ENCODE data around the gene CPSF4L.
A peak's percentile ranks its signal among the peaks of the same experiment; 100 is the strongest.

The CPSF4L gene

DNA sequence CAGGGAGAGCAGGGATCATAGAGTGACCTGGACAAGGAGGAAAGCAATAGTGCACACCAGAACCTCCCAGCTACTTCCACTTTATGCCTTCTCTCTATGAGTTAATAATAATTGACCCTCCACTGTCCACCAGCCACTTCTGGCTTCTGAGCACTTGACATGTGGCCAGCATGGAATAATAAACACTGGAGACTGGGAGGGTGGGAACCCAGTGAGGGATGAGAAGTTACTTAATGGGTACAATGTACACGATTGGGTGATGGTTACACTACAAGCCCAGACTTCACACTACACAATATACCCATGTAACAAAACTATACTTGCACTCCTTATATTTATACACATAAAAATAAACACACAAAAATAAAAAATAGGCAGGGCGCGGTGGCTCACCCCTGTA, 38.7 kb upstream of the CPSF4L start:
- H3K36me3 Mint-ChIP-seq (ENCODE audit: insufficient read depth) = peaks cover 1% of the 10 kb centered on the region
- H3K27me3 Mint-ChIP-seq = peaks cover 18% of the 10 kb centered on the region
- H3K4me1 Mint-ChIP-seq = no peaks in the 10 kb centered on the region
- no peak overlapping the region for H3K27ac Mint-ChIP-seq (ENCODE audit: low read depth)
- no peak overlapping the region for H3K4me3 Mint-ChIP-seq
- DNase-seq (ENCODE audit: low spot score in 2 of 2) (no peak), ATAC-seq (replicated peaks; ENCODE audit: extremely low read depth, poor library complexity, severe bottlenecking) (no peak)
- no peaks in the 10 kb centered on the region for H3K9me3 Mint-ChIP-seq

- no peak overlapping the region for H3K27ac Mint-ChIP-seq (ENCODE audit: low read depth)
- H3K9me3 Mint-ChIP-seq = no peaks in the 10 kb centered on the region
- H3K27me3 Mint-ChIP-seq = peaks cover 3% of the 10 kb centered on the region
- ATAC-seq (replicated peaks; ENCODE audit: extremely low read depth, poor library complexity, severe bottlenecking) (no peak), DNase-seq (ENCODE audit: low spot score in 2 of 2) (no peak)
- no peak overlapping the region for H3K4me3 Mint-ChIP-seq
- peaks cover 1% of the 10 kb centered on the region for H3K36me3 Mint-ChIP-seq (ENCODE audit: insufficient read depth)
- no peaks in the 10 kb centered on the region for H3K4me1 Mint-ChIP-seq
Observed at GRCh38 chr17:73297934-73298861, 36.5 kb upstream of the CPSF4L start.

DNA sequence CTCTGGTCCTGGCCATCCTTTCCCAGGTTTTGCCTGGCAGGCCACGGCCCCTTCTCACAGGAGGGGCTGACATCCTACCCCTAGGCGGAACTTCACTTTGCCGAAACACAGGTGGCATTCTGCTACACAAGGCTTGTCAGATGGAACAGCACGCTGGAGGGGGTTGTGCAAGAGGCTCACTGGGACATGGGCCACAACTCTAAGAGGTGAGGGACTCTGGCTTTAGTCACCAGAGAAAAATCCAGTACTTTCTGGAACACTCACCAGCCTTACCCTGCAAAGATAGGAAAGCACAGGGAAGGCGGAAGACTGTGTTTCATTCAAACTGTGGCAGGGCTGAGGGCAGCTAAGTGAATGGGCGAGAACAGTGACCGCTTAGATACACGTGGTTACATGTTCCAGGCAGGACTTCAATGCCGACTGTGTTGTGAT, 31.8 kb upstream of the CPSF4L start:
- no peak for DNase-seq (ENCODE audit: low spot score in 2 of 2)
- Mint-ChIP-seq H3K27me3 (peaks cover 26% of the 10 kb centered on the region), H3K36me3 (ENCODE audit: insufficient read depth) (peaks cover 1% of the 10 kb centered on the region), H3K27ac (ENCODE audit: low read depth) (no peak overlapping the region), H3K9me3 (no peaks in the 10 kb centered on the region), H3K4me1 (peaks cover 13% of the 10 kb centered on the region), H3K4me3 (no peak overlapping the region)
- ATAC-seq (replicated peaks; ENCODE audit: extremely low read depth, poor library complexity, severe bottlenecking) = no peak

DNA sequence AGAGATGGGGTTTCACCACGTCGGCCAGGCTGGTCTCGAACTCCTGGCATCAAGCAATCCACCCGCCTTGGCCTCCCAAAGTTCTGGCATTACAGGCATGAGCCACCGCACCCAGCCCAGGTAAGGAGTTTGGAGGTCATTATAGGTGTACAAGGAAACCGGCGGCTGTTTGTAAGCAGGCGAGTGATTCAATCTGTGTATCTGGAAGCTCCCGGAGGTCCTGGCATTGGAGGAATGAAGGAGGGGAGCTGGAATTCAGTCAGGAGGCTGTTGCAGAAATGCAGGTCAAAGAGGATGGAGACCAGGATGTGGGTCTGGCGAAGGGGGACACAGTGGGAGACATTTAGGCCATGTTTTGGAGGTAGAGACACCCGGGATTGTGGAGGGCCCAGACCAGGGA, 31.4 kb upstream of the CPSF4L start:
- Mint-ChIP-seq H3K4me3 (no peak overlapping the region), H3K9me3 (no peaks in the 10 kb centered on the region), H3K27ac (ENCODE audit: low read depth) (no peak overlapping the region), H3K36me3 (ENCODE audit: insufficient read depth) (no peaks in the 10 kb centered on the region), H3K27me3 (peaks cover 28% of the 10 kb centered on the region), H3K4me1 (peaks cover 13% of the 10 kb centered on the region)
- DNase-seq (ENCODE audit: low spot score in 2 of 2) (no peak), ATAC-seq (replicated peaks; ENCODE audit: extremely low read depth, poor library complexity, severe bottlenecking) (no peak)

DNA sequence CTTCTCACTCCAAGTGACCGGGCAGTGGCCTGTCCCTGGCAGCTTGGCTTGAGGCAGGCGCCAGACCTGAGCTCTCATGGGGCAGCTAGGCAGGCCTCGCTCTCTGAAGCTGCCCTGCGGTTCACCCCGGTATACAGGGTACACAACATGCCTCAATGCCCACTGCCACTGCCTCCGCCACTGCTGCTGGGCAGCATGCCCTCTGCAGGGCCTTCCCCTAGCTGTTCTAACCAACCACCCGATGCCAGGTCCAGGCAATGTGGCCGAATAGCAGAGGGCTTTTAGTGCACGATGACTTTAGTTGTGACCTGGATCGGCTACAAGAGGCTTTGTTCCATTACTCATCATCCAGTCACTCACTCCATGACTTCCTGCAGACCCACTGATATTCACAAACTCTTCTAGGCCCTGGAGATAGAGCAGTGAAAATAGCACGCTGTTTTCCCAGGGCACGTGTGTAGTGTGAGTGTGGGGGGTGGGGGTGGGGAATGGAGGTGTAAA, 30.4 kb upstream of the CPSF4L start:
- DNase-seq (ENCODE audit: low spot score in 2 of 2) (no peak), ATAC-seq (replicated peaks; ENCODE audit: extremely low read depth, poor library complexity, severe bottlenecking) (no peak)
- H3K27me3 Mint-ChIP-seq = peaks cover 35% of the 10 kb centered on the region

GRCh38 chr17:73291260-73291801, 29.7 kb upstream of the CPSF4L start:
- Mint-ChIP-seq H3K9me3 (no peaks in the 10 kb centered on the region), H3K4me3 (no peak overlapping the region), H3K4me1 (peaks cover 13% of the 10 kb centered on the region), H3K27ac (ENCODE audit: low read depth) (peak overlapping the region; percentile 45), H3K36me3 (ENCODE audit: insufficient read depth) (no peaks in the 10 kb centered on the region), H3K27me3 (peaks cover 42% of the 10 kb centered on the region)
- DNase-seq (ENCODE audit: low spot score in 2 of 2) (no peak), ATAC-seq (replicated peaks; ENCODE audit: extremely low read depth, poor library complexity, severe bottlenecking) (no peak)

More for the DNA sequence above, 30.4 kb upstream of the CPSF4L start:
- peaks cover 13% of the 10 kb centered on the region for H3K4me1 Mint-ChIP-seq
- H3K4me3 Mint-ChIP-seq = no peak overlapping the region
- no peaks in the 10 kb centered on the region for H3K9me3 Mint-ChIP-seq
- H3K36me3 Mint-ChIP-seq (ENCODE audit: insufficient read depth) = no peaks in the 10 kb centered on the region
- peak overlapping the region; percentile 45 for H3K27ac Mint-ChIP-seq (ENCODE audit: low read depth)

DNA sequence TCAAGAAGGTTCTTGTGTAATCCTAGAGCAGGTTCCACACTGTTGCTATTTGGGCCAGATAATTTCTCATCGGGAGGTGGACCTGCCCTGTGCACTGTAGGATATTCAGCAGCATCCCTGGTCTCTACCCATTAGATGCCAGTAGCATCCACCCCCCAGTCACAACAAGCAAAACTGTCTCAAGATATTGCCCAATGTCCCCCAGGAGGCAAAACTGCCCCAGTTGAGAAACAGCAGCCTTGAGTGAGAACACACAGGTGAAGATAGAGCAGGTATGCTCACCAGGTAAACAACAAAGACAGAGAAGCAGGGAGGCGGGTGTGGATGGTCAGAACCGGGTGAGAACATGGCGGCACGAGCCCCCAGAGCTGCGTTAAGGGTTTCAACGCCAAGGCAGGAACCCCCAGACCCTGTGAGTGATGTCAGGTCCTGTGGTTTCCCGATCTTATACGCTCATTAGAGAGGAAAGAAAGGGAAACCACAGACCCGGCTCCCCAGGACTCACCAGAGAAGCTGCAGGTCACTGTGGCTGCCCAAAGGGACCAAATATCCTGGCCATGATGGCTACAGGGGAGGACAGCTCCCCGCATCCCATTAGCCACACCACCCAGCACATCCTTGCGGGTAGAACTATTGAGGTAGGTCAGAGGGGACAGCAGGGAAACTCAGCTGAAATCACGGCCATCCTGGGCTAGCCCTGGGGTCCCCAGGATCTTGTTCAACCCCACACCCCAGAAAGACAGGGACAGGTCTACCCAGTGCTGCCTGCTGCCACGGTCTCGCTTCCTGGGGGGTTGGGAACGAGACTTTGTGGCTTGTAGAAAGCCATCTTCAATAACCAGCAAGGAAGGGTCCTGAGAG, 28.9 kb upstream of the CPSF4L start:
- H3K27ac Mint-ChIP-seq (ENCODE audit: low read depth) = peak overlapping the region; percentile 45
- DNase-seq (ENCODE audit: low spot score in 2 of 2) (no peak), ATAC-seq (replicated peaks; ENCODE audit: extremely low read depth, poor library complexity, severe bottlenecking) (no peak)
- no peaks in the 10 kb centered on the region for H3K36me3 Mint-ChIP-seq (ENCODE audit: insufficient read depth)
- H3K9me3 Mint-ChIP-seq = no peaks in the 10 kb centered on the region
- H3K4me3 Mint-ChIP-seq = no peak overlapping the region
- peaks cover 13% of the 10 kb centered on the region for H3K4me1 Mint-ChIP-seq
- H3K27me3 Mint-ChIP-seq = peaks cover 42% of the 10 kb centered on the region

DNA sequence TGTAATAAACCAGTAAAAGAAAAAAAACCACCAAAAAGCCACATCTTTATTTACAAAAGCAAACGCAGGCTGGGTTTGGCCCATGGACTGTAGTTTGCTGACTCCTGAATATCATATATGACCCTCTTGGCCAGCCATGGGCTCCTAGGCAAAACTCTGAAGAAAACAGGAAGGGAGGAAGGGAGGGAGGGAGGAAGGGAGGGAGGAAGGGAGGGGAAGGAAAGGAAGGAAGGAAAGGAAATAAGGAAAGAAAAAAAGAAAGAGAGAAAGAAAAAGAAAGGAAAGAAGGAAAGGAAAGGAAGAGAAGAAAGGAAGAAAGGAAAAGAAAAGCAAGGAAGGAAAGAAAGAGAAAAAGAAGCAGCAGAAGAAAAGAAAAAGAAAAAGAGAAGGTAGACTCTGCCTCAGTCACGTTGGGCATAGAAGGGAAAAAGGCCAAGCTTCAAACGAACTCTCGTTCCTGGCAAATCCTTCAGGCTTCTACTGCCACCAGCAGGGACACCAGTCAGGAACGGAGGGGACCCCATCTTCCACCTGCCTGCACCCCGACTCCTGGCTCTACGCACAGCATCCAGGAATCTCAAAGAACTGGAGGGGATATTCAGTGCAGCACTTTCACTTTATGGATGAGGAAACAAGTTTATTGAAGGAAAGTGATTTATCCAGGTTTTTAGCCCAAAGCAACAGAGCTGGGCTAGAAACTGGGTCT, 28.0 kb upstream of the CPSF4L start:
- no peak overlapping the region for H3K27ac Mint-ChIP-seq (ENCODE audit: low read depth)
- H3K36me3 Mint-ChIP-seq (ENCODE audit: insufficient read depth) = no peaks in the 10 kb centered on the region
- peaks cover 42% of the 10 kb centered on the region for H3K27me3 Mint-ChIP-seq
- ATAC-seq (replicated peaks; ENCODE audit: extremely low read depth, poor library complexity, severe bottlenecking) (no peak), DNase-seq (ENCODE audit: low spot score in 2 of 2) (no peak)
- peaks cover 13% of the 10 kb centered on the region for H3K4me1 Mint-ChIP-seq
- H3K9me3 Mint-ChIP-seq = no peaks in the 10 kb centered on the region
- no peak overlapping the region for H3K4me3 Mint-ChIP-seq

GRCh38 chr17:73288534-73289302, 27.0 kb upstream of the CPSF4L start:
- H3K27ac Mint-ChIP-seq (ENCODE audit: low read depth) = no peak overlapping the region
- ATAC-seq (replicated peaks; ENCODE audit: extremely low read depth, poor library complexity, severe bottlenecking) = no peak
- no peaks in the 10 kb centered on the region for H3K36me3 Mint-ChIP-seq (ENCODE audit: insufficient read depth)
- peaks cover 13% of the 10 kb centered on the region for H3K4me1 Mint-ChIP-seq
- no peaks in the 10 kb centered on the region for H3K9me3 Mint-ChIP-seq
- peaks cover 42% of the 10 kb centered on the region for H3K27me3 Mint-ChIP-seq
- no peak for DNase-seq (ENCODE audit: low spot score in 2 of 2)
- H3K4me3 Mint-ChIP-seq = no peak overlapping the region

DNA sequence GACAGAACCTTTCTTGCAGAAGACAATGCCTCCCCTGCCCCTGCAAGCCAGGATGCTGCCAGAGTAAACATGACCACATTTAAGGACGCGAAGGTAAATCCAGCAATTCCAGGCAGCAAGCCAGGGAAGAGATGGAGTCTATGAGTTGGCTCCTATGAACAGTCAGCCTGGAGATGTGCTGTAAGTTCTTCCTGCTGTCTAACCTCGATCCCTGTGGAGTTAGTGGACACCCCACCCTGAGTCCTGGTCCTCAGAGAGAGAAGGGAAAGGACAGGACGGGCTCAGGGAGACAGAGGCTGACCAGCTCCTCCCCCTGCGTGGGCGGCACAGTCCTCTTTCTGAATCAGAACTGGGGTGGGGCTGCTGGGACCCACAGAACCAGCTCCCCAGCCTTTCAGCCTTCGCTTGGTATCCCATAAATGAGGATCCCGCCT, 25.2 kb upstream of the CPSF4L start:
- DNase-seq (ENCODE audit: low spot score in 2 of 2) (no peak), ATAC-seq (replicated peaks; ENCODE audit: extremely low read depth, poor library complexity, severe bottlenecking) (no peak)
- H3K4me3 Mint-ChIP-seq = no peak overlapping the region

DNA sequence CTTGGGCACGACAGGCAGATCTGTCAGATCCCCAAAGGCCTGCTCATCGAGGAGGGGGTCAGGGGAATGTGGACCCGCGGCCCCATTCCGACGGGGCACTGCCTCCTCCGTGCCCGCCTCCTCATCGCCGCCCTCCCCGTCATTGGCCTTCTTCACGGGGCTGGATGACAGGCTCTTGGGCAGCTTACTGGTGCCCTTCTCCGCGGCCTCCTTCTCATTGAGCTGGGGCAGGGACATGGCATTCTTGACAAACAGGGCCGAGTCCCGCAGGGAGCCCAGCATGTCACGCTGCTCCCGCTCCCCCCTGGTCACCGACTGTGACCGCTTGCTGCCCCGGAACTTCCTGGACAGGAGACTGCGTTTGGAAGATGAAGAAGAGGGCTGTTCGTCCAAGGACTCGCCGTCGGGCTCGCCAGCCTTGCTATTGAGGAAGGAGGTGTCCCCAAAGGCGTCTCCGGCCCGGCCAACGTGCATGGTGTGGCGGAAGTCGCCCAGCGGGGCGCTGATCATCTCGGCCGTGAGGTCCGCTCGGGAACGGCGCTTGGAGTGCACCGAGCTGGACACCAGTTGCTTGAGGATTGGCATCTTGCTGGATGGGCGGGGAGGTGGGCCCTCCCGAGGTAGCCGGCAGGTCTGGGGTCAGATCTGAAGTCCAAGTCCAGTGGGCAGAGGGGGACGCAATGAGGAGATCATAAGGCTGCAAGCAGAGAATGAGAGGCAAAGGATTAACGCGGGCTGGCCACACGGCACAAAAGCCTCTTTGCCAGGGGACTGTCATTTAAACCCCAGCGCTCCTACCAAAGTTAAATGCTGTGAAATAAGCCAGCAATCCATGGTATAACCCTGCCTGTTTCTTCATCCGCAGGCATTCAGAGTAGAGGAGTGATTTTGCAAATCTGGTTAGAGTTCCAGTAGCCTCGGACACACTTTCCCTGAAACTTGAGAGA, 24.5 kb upstream of the CPSF4L start:
- peaks cover 44% of the 10 kb centered on the region for H3K27me3 Mint-ChIP-seq
- ATAC-seq (replicated peaks; ENCODE audit: extremely low read depth, poor library complexity, severe bottlenecking) = no peak
- H3K4me3 Mint-ChIP-seq = no peak overlapping the region
- no peak for DNase-seq (ENCODE audit: low spot score in 2 of 2)
- no peak overlapping the region for H3K27ac Mint-ChIP-seq (ENCODE audit: low read depth)
- peaks cover 9% of the 10 kb centered on the region for H3K4me1 Mint-ChIP-seq
- no peaks in the 10 kb centered on the region for H3K9me3 Mint-ChIP-seq
- H3K36me3 Mint-ChIP-seq (ENCODE audit: insufficient read depth) = no peaks in the 10 kb centered on the region

More for the DNA sequence above, 25.2 kb upstream of the CPSF4L start:
- H3K9me3 Mint-ChIP-seq = no peaks in the 10 kb centered on the region
- no peak overlapping the region for H3K27ac Mint-ChIP-seq (ENCODE audit: low read depth)
- H3K36me3 Mint-ChIP-seq (ENCODE audit: insufficient read depth) = no peaks in the 10 kb centered on the region
- H3K4me1 Mint-ChIP-seq = peaks cover 13% of the 10 kb centered on the region
- H3K27me3 Mint-ChIP-seq = peaks cover 41% of the 10 kb centered on the region
